DND-41 (cell line): Measurements from ENCODE around the gene LGALS8.

Source experiments
- CTCF ChIP-seq: IDR thresholded peaks from 2 replicates; pipeline ENCODE4 v1.5.1; 2012; ENCODE audit warnings: borderline replicate concordance, low read length, moderate library complexity, mild to moderate bottlenecking; ENCODE audit not compliant: poor library complexity, severe bottlenecking; ENCODE audit errors: extremely low read depth
- EZH2 ChIP-seq: IDR thresholded peaks from 3 replicates; pipeline ENCODE4 v1.6.1; 2012; ENCODE audit warnings: borderline replicate concordance, low read depth, mild to moderate bottlenecking, moderate library complexity, low read length, inconsistent platforms; ENCODE audit not compliant: severe bottlenecking

GRCh38 chr1:236540813-236541465 is 17.2 kb downstream of the LGALS8 start:
- TF ChIP-seq CTCF (no peak), EZH2 (no peak)
